Smooth muscle cell (in vitro differentiated cells): ENCODE data around the gene AMMECR1. TPM values are rescaled to one million over a fixed set of nuclear protein-coding genes. Genes with fewer than 3 reads are reported as not detected.

Experiments used
- DNase-seq: peaks from one replicate; lab custom pipeline; 2025; ENCODE audit not compliant: unreplicated experiment; lab: John Stamatoyannopoulos, UW
- H2AFZ ChIP-seq: fragments of 200-600 bp; sonication (generic); 2 replicates; pipeline ENCODE4 v1.6.0; 2016; ENCODE audit warnings: antibody characterized with exemption, low read depth, mild to moderate bottlenecking
- H3F3A ChIP-seq: fragments of 200-600 bp; sonication (generic); 2 replicates; pipeline ENCODE4 v1.6.0; 2017; ENCODE audit warnings: antibody characterized with exemption, low read depth
- H3K27ac ChIP-seq: fragments of 200-600 bp; sonication (generic); 2 replicates; pipeline ENCODE4 v1.5.1; 2016; ENCODE audit warnings: low read depth, mild to moderate bottlenecking
- H3K27me3 ChIP-seq: fragments of 200-600 bp; sonication (generic); 2 replicates; pipeline ENCODE4 v1.6.1; 2016; ENCODE audit warnings: low read depth, mild to moderate bottlenecking
- H3K36me3 ChIP-seq: fragments of 200-600 bp; sonication (generic); 2 replicates; pipeline ENCODE4 v1.5.1; 2016; ENCODE audit warnings: low read depth
- H3K4me1 ChIP-seq: fragments of 200-600 bp; sonication (generic); 2 replicates; pipeline ENCODE4 v1.5.1; 2016; ENCODE audit warnings: low read depth
- H3K4me2 ChIP-seq: fragments of 200-600 bp; sonication (generic); 2 replicates; pipeline ENCODE4 v1.6.0; 2016; ENCODE audit warnings: mild to moderate bottlenecking
- H3K4me3 ChIP-seq: fragments of 200-600 bp; sonication (generic); 2 replicates; pipeline ENCODE4 v1.5.1; 2016; ENCODE audit warnings: mild to moderate bottlenecking
- H3K79me2 ChIP-seq: fragments of 200-600 bp; sonication (generic); 2 replicates; pipeline ENCODE4 v1.6.0; 2016; ENCODE audit warnings: low read depth, mild to moderate bottlenecking
- H3K9ac ChIP-seq: fragments of 200-600 bp; sonication (generic); 2 replicates; pipeline ENCODE4 v1.6.0; 2016; ENCODE audit warnings: low read depth
- H3K9me3 ChIP-seq: fragments of 200-600 bp; sonication (generic); replicated peaks from 2 replicates; pipeline ENCODE4 v1.5.1; 2016; ENCODE audit warnings: low read depth
- H4K20me1 ChIP-seq: fragments of 200-600 bp; sonication (generic); 2 replicates; pipeline ENCODE4 v1.6.0; 2016; ENCODE audit warnings: low read depth
- WGBS: methylation state at CpG from one replicate; pipeline ENCODE4 v1.1.7; 2016; ENCODE audit warnings: low lambda C conversion rate; 5-methylcytosine and 5-hydroxymethylcytosine counted together
- polyA plus RNA-seq: library from polyadenylated mRNA; unstranded; fragments of >200 nt; fragmentation: Nextera tagmentation; extraction: Ambion mirVana; gene quantifications from 2 replicates; pipeline ENCODE4 v1.2.1, GENCODE V29; 2016
- total RNA-seq: library from RNA; depleted of rRNA; stranded (reverse); fragments of >200 nt; gene quantifications from 2 replicates; pipeline ENCODE4 v1.2.3, GENCODE V29; 2014
- TF ChIP-seq, protein P1 (sequence below): fragments of 200-600 bp; sonication (generic); IDR thresholded peaks from 2 replicates; pipeline ENCODE4 v1.5.1; 2017; ENCODE audit warnings: borderline replicate concordance, mild to moderate bottlenecking, antibody characterized with exemption; ENCODE audit not compliant: insufficient read depth, poor library complexity, severe bottlenecking

Gene AMMECR1
- total and polyA plus RNA-seq, 2 experiments from 2014 or later: 5.5 to 19.6 TPM

GRCh38 chrX:110167952-110168451 is 149.9 kb downstream of the AMMECR1 start:
- Histone ChIP-seq H3K27ac (no peak overlapping the region), H4K20me1 (no peaks in the 10 kb centered on the region), H3K4me3 (no peak overlapping the region), H3K27me3 (no peaks in the 10 kb centered on the region), H3K9me3 (no peaks in the 10 kb centered on the region), H3K79me2 (no peaks in the 10 kb centered on the region), H3F3A (no peaks in the 10 kb centered on the region), H3K36me3 (no peaks in the 10 kb centered on the region), H2AFZ (no peak overlapping the region), H3K9ac (no peak overlapping the region), H3K4me2 (no peak overlapping the region), H3K4me1 (no peaks in the 10 kb centered on the region)
- 45% methylated on average over 9 of the region's 9 CpGs for WGBS
- no peak for DNase-seq
- TF ChIP-seq, protein P1, sequence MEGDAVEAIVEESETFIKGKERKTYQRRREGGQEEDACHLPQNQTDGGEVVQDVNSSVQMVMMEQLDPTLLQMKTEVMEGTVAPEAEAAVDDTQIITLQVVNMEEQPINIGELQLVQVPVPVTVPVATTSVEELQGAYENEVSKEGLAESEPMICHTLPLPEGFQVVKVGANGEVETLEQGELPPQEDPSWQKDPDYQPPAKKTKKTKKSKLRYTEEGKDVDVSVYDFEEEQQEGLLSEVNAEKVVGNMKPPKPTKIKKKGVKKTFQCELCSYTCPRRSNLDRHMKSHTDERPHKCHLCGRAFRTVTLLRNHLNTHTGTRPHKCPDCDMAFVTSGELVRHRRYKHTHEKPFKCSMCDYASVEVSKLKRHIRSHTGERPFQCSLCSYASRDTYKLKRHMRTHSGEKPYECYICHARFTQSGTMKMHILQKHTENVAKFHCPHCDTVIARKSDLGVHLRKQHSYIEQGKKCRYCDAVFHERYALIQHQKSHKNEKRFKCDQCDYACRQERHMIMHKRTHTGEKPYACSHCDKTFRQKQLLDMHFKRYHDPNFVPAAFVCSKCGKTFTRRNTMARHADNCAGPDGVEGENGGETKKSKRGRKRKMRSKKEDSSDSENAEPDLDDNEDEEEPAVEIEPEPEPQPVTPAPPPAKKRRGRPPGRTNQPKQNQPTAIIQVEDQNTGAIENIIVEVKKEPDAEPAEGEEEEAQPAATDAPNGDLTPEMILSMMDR: peak; percentile 59

DNA sequence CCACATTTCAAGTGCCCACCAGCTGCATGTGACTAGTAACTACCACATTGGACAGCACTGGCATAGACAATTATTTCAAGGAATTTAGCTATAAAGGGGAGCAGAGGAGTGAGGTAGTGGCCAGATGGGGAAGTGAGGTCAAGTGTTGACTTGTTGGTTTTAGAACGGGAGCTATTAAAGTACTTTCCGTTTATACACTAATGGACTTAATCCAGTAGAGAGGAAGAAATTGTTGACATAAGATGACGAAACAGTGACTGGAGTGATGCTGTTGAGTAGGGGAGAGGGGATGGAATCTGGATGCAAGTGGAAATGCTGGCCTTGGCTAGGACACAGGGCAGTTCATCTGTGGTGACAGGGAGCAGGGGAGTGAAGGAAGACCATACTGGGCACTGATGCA is 154.4 kb downstream of the AMMECR1 start:
- Histone ChIP-seq H4K20me1 (no peaks in the 10 kb centered on the region), H3K27me3 (no peaks in the 10 kb centered on the region), H3K36me3 (no peaks in the 10 kb centered on the region), H3K4me2 (no peak overlapping the region), H3K27ac (no peak overlapping the region), H3K79me2 (no peaks in the 10 kb centered on the region), H2AFZ (no peak overlapping the region), H3K4me3 (no peak overlapping the region), H3K4me1 (no peaks in the 10 kb centered on the region), H3F3A (no peaks in the 10 kb centered on the region), H3K9ac (no peak overlapping the region), H3K9me3 (no peaks in the 10 kb centered on the region)
- TF ChIP-seq, protein P1: no peak
- 57% methylated on average over 3 of the region's 3 CpGs for WGBS
- DNase-seq: no peak

GRCh38 chrX:110162867-110163266 is 155.0 kb downstream of the AMMECR1 start:
- Histone ChIP-seq H3K4me3 (no peak overlapping the region), H4K20me1 (no peaks in the 10 kb centered on the region), H3K27me3 (no peaks in the 10 kb centered on the region), H2AFZ (no peak overlapping the region), H3K27ac (no peak overlapping the region), H3K79me2 (no peaks in the 10 kb centered on the region), H3K4me2 (no peak overlapping the region), H3K4me1 (no peaks in the 10 kb centered on the region), H3K36me3 (no peaks in the 10 kb centered on the region), H3K9me3 (no peaks in the 10 kb centered on the region), H3K9ac (no peak overlapping the region), H3F3A (no peaks in the 10 kb centered on the region)
- no peak for DNase-seq
- TF ChIP-seq, protein P1: no peak
- 26% methylated on average over 1 of the region's 1 CpG for WGBS

DNA sequence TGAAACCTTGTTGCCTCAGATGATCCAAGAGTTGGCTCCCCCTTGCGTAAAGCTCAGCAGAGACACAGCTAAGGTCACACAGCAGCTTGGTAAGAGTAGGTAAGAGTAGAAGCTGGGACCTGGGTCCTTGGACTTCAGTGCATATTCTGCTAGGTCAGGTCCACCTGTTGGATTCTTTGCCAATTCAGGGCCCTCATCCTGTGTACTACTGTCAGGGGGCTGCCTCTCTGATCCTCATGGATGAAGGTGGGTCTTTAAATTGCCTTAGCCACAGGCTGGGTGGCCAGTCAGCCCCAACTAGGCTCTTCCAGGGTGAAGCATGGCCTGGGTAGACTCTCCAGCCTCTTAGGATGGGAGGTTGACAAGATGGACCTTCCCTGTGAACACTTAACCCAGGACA is 155.8 kb downstream of the AMMECR1 start:
- H2AFZ ChIP-seq: no peak overlapping the region
- no peaks in the 10 kb centered on the region for H3F3A ChIP-seq
- no peaks in the 10 kb centered on the region for H3K36me3 ChIP-seq
- WGBS: 81% methylated on average over 1 of the region's 1 CpG
- no peaks in the 10 kb centered on the region for H3K27me3 ChIP-seq
- no peaks in the 10 kb centered on the region for H4K20me1 ChIP-seq
- H3K4me1 ChIP-seq: no peaks in the 10 kb centered on the region
- H3K9ac ChIP-seq: no peak overlapping the region
- no peaks in the 10 kb centered on the region for H3K9me3 ChIP-seq
- DNase-seq: no peak
- TF ChIP-seq, protein P1: no peak
- no peak overlapping the region for H3K4me3 ChIP-seq
- H3K27ac ChIP-seq: no peak overlapping the region
- no peaks in the 10 kb centered on the region for H3K79me2 ChIP-seq
- no peak overlapping the region for H3K4me2 ChIP-seq
